LNCaP clone FGC (cell line): ENCODE results near the gene MLX.
"Not testable (repeated sequence)": the region's sequence is repeated elsewhere in the genome, so short reads cannot be mapped to it uniquely, and the experiment has no call there.

ENCODE experiments used
- DNase-seq: peaks from one replicate; pipeline ENCODE4 v3.0.0-alpha.2; 2011; ENCODE audit warnings: low read depth
- H3K4me3 ChIP-seq: 2 replicates; pipeline ENCODE4 v1.5.1; 2011; ENCODE audit warnings: mild to moderate bottlenecking, low read depth, low read length, control low read depth
- TF ChIP-seq, protein P1 (sequence below): IDR thresholded peaks from 2 replicates; pipeline ENCODE4 v1.5.1; 2012; ENCODE audit warnings: mild to moderate bottlenecking; ENCODE audit not compliant: control insufficient read depth, insufficient read depth; ENCODE audit errors: extremely low read depth

MLX gene

DNA sequence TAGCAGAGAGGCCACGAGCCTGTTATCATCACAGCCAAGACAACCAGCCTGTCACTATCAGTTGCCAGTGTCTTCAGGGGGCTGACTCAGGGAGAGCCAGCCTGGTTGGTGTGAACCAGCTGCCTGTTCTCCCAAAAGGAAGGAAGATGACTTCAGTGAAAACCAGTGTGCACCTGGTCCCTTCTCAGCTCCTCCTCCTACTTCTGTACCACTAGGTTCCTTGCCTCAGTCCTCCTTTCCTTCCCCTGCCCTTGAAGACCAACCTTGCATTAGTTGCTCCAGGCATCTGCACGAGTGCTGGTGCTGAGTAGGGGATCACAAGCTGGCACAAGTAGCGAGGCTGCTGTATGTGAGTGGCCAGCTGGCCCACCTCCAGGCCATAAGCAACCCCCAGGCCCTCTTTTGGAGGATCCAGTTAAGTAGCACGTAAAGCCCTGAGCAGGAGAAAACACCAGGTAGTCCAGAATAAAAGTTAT, 51.1 kb downstream of the MLX start:
- TF ChIP-seq, protein P1, sequence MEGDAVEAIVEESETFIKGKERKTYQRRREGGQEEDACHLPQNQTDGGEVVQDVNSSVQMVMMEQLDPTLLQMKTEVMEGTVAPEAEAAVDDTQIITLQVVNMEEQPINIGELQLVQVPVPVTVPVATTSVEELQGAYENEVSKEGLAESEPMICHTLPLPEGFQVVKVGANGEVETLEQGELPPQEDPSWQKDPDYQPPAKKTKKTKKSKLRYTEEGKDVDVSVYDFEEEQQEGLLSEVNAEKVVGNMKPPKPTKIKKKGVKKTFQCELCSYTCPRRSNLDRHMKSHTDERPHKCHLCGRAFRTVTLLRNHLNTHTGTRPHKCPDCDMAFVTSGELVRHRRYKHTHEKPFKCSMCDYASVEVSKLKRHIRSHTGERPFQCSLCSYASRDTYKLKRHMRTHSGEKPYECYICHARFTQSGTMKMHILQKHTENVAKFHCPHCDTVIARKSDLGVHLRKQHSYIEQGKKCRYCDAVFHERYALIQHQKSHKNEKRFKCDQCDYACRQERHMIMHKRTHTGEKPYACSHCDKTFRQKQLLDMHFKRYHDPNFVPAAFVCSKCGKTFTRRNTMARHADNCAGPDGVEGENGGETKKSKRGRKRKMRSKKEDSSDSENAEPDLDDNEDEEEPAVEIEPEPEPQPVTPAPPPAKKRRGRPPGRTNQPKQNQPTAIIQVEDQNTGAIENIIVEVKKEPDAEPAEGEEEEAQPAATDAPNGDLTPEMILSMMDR, result no peak
- H3K4me3 ChIP-seq, result no peak overlapping the region
- no peak for DNase-seq

DNA sequence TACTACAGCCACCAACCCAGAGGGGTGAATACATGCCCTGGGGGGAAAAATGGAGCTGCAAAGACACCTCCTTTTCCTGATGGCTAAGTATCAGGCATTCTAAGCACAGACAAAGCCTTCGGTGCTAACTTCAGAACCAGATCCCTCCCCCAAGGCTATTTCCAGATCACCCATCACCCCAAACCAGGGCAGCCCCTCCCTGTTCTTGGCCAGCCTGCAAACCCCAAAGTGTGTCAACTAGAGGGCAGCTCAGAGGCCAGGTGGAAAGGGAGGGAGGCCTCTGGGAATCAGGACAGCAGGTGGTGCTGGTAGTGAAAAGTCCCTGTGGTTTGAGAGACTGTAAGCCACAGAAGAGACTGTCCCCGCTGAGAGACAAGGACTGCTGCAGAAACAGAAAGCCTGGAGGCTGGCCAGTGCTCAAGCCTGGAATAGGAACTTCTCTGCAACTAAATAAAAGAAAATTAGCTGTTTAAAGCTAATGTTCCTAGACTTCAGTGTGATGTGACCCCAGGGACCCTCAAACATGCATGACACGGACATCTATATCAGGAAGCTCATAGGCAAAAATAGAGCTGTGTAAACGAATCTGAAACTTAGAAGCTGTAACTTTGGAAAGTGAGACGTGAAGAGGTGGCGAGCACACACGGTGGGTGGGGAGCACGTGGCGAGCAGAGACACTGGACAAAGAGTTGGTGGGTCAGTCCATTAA, 51.7 kb downstream of the MLX start:
- DNase-seq, result peak; percentile 25
- no peak overlapping the region for H3K4me3 ChIP-seq
- TF ChIP-seq, protein P1, result peak; percentile 71

DNA sequence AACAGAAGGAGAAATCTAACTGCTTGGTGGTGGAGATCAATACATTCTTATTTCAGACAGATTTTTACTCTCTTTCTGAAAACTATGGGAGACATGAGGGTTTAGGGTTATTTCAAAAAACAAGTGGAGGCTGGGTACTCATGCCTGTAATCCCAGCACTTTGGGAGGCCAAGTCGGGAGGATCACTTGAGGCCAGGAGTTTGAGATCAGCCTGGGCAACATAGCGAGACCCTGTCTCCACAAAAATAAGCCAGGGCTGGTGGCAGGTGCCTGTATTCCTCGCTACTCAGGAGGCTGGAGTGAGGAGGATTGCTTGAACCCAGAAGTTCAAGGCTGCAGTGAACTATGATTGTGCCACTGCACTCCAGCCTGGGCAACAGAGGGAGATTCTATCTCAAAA, 55.1 kb downstream of the MLX start:
- H3K4me3 ChIP-seq, DNase-seq: not testable (repeated sequence)
